ENCODE measurements around the gene TMEM132A.

DNA sequence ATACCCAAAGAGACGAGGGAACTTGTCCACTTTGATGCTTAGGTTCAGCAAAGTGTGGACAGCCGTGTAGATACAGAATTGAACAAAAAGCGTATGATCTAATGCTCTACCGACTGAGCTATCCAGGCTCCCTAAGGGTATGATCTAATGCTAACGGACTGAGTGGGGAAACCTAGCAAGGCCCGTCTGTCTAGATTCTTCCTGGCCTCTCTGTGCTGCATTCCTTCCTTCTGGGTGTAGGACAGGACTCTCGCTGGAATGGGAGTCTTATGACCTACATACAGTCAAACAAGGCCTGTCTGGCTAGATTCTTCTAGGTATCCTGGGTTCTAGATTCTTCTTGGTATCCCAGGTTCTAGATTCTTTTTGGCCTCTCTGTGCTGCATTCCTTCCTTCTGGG lies 36.1 kb downstream of the TMEM132A start:
- no peak for TF ChIP-seq CTCF (conservative IDR thresholded peaks at IDR 0.05)
- no peak for TF ChIP-seq ZFX (IDR thresholded peaks at IDR 0.05)
